Left ventricle myocardium inferior (tissue), 1 donor: ENCODE results near the gene ATP2A1. TPM values are rescaled to one million over a fixed set of nuclear protein-coding genes. Genes with fewer than 3 reads are reported as not detected.

ENCODE experiments used
- DNase-seq: peaks from one replicate; pipeline ENCODE4 v3.0.0-alpha.2; 2020
- H3K27ac ChIP-seq: fragments of 200-600 bp; replicated peaks from 2 replicates; pipeline ENCODE4 v1.8.0; 2021
- H3K27me3 ChIP-seq: fragments of 200-600 bp; 2 replicates; pipeline ENCODE4 v1.8.0; 2021; ENCODE audit warnings: low read depth
- H3K36me3 ChIP-seq: fragments of 200-600 bp; 2 replicates; pipeline ENCODE4 v1.8.0; 2021
- H3K4me1 ChIP-seq: fragments of 200-600 bp; 2 replicates; pipeline ENCODE4 v1.8.0; 2021
- H3K4me3 ChIP-seq: fragments of 200-600 bp; 2 replicates; pipeline ENCODE4 v1.8.0; 2021; ENCODE audit warnings: mild to moderate bottlenecking, moderate library complexity
- H3K9me3 ChIP-seq: fragments of 200-600 bp; replicated peaks from 2 replicates; pipeline ENCODE4 v1.8.0; 2021
- CTCF ChIP-seq: fragments of 200-600 bp; IDR thresholded peaks from 2 replicates; pipeline ENCODE4 v1.8.0; 2021; ENCODE audit warnings: antibody characterized with exemption, mild to moderate bottlenecking, borderline replicate concordance
- intact Hi-C: fragments of 100-400 bp; cut with micrococcal nuclease; formaldehyde crosslinking; loops from one replicate; pipeline ENCODE4 v1.11.0; 2022
- total RNA-seq: library from RNA; stranded (reverse); fragmentation: NEBNext Ultra II Directional; extraction: Animal tissue kit (Norgen Biotek cat#: 25700); gene quantifications from one replicate; pipeline ENCODE4 v1.2.1, GENCODE V29; 2021
- donor health status: DM: no; HTN: yes; CAD: no; lungs with severe emphysema.

ATP2A1 gene
- total RNA-seq, 1 donor from 2014 or later: 0.38 TPM

- no peak overlapping the region for H3K4me3 ChIP-seq
- H3K36me3 ChIP-seq: peaks cover 68% of the 10 kb centered on the region
- TF ChIP-seq CTCF: no peak
- no peaks in the 10 kb centered on the region for H3K4me1 ChIP-seq
- H3K27ac ChIP-seq: no peak overlapping the region
- no peak for DNase-seq
- H3K9me3 ChIP-seq: no peaks in the 10 kb centered on the region
- no peaks in the 10 kb centered on the region for H3K27me3 ChIP-seq
- intact Hi-C loops: no loop called here
These were observed 42.2 kb upstream of the ATP2A1 start for GRCh38 chr16:28835864-28836760.

- no peak overlapping the region for H3K4me3 ChIP-seq
- H3K27me3 ChIP-seq: no peaks in the 10 kb centered on the region
- no peak for TF ChIP-seq CTCF
- no peak for DNase-seq
- no peaks in the 10 kb centered on the region for H3K9me3 ChIP-seq
- no peaks in the 10 kb centered on the region for H3K4me1 ChIP-seq
- intact Hi-C loops: no loop called here
- H3K27ac ChIP-seq: no peak overlapping the region
- H3K36me3 ChIP-seq: peaks cover 65% of the 10 kb centered on the region
These were observed 41.6 kb upstream of the ATP2A1 start for GRCh38 chr16:28836761-28837064.

GRCh38 chr16:28837672-28838557 lies 40.4 kb upstream of the ATP2A1 start:
- no peak for DNase-seq
- Histone ChIP-seq H3K4me3 (no peak overlapping the region), H3K9me3 (no peaks in the 10 kb centered on the region), H3K27ac (no peak overlapping the region), H3K36me3 (peaks cover 65% of the 10 kb centered on the region), H3K4me1 (no peaks in the 10 kb centered on the region), H3K27me3 (no peaks in the 10 kb centered on the region)
- TF ChIP-seq CTCF: no peak
- intact Hi-C loops: no loop called here

GRCh38 chr16:28838558-28838918 lies 39.8 kb upstream of the ATP2A1 start:
- no peak overlapping the region for H3K4me3 ChIP-seq
- H3K4me1 ChIP-seq: no peaks in the 10 kb centered on the region
- no peak for TF ChIP-seq CTCF
- no peak overlapping the region for H3K27ac ChIP-seq
- DNase-seq: no peak
- H3K9me3 ChIP-seq: no peaks in the 10 kb centered on the region
- H3K36me3 ChIP-seq: peaks cover 65% of the 10 kb centered on the region
- intact Hi-C loops: no loop called here
- H3K27me3 ChIP-seq: no peaks in the 10 kb centered on the region

- Histone ChIP-seq H3K4me1 (no peaks in the 10 kb centered on the region), H3K27ac (no peak overlapping the region), H3K27me3 (no peaks in the 10 kb centered on the region), H3K4me3 (no peak overlapping the region), H3K36me3 (peaks cover 65% of the 10 kb centered on the region), H3K9me3 (no peaks in the 10 kb centered on the region)
- TF ChIP-seq CTCF: no peak
- intact Hi-C loops: no loop called here
- DNase-seq: no peak
These were observed 39.2 kb upstream of the ATP2A1 start for GRCh38 chr16:28839004-28839639.
